Transverse colon (tissue), 4 donors: Measurements from ENCODE around the gene CORO2B. TPM values are rescaled to one million over a fixed set of nuclear protein-coding genes. Genes with fewer than 3 reads are reported as not detected.

Source experiments
- DNase-seq: peaks from one replicate; pipeline ENCODE4 v3.0.0-alpha.2; 2019
- H3K27ac ChIP-seq, 4 donors: fragments of 200-600 bp; sonication (generic); 2 replicates each; pipeline ENCODE4 v1.5.1; 2016 to 2018; ENCODE audit warnings: inconsistent platforms in 4 of 4
- H3K27me3 ChIP-seq: fragments of 200-600 bp; sonication (generic); 2 replicates; pipeline ENCODE4 v1.5.1; 2017; ENCODE audit warnings: inconsistent platforms
- H3K36me3 ChIP-seq, 4 donors: fragments of 200-600 bp; sonication (generic); 2 replicates each; pipeline ENCODE4 v1.5.1; 2017 to 2019; ENCODE audit warnings: inconsistent platforms in 4 of 4
- H3K4me1 ChIP-seq, 4 donors: fragments of 200-600 bp; sonication (generic); 2 replicates each; pipeline ENCODE4 v1.5.1; 2017 to 2020; ENCODE audit warnings: inconsistent platforms in 4 of 4
- H3K4me3 ChIP-seq, 4 donors: fragments of 200-600 bp; sonication (generic); 1 replicate in 1 of 4; 2 replicates in 3 of 4; pipeline versions ENCODE4 v1.5.1 to v1.6.1; 2017 to 2019; ENCODE audit warnings: inconsistent platforms in 4 of 4
- H3K9me3 ChIP-seq, 2 donors: fragments of 200-600 bp; sonication (generic); 2 replicates each; pipeline ENCODE4 v1.5.1; 2017 to 2019; ENCODE audit warnings: inconsistent platforms in 2 of 2
- CTCF ChIP-seq, 5 experiments: fragments of 200-600 bp in 3 of 5; fragments of 450-650 bp in 2 of 5; sonication (generic) in 3 of 5; IDR thresholded peaks; 1 replicate in 2 of 5; 2 replicates in 3 of 5; pipeline ENCODE4 v1.5.1; 2016 to 2017; ENCODE audit warnings: antibody characterized with exemption in 5 of 5, inconsistent platforms in 3 of 5, mild to moderate bottlenecking in 2 of 5, moderate library complexity in 1 of 5
- EP300 ChIP-seq: sonication (generic); formaldehyde crosslinking; IDR thresholded peaks from one replicate; pipeline ENCODE4 v1.6.1; 2017; ENCODE audit warnings: antibody characterized with exemption, low read depth
- POLR2A ChIP-seq: fragments of 450-650 bp; IDR thresholded peaks from one replicate; pipeline ENCODE4 v1.6.1; 2016; ENCODE audit warnings: antibody characterized with exemption, mild to moderate bottlenecking, moderate library complexity
- POLR2AphosphoS5 ChIP-seq, 3 donors: sonication (generic); formaldehyde crosslinking; IDR thresholded peaks; one replicate each; pipeline ENCODE4 v1.6.1; 2016; ENCODE audit warnings: antibody characterized with exemption in 3 of 3
- WGBS, 2 donors: methylation state at CpG; one replicate each; pipeline ENCODE4 v1.1.5; 2018; ENCODE audit warnings: low coverage in 1 of 2; 5-methylcytosine and 5-hydroxymethylcytosine counted together
- in situ Hi-C, 4 donors: fragments of 200-750 bp; cut with MboI; loops; one replicate each; pipeline versions ENCODE4 v1.15.0 to v1.15.1; 2017; ENCODE audit warnings: low sequenced_read_pairs in 3 of 4, low pct_ligation_motif_present in 1 of 4, low pct_unique_long_range_greater_than_20kb in 1 of 4
- intact Hi-C: fragments of 100-400 bp; cut with DNase I; formaldehyde crosslinking; loops from one replicate; pipeline ENCODE4 v1.15.1; 2023; ENCODE audit warnings: low total_unique reads
- total RNA-seq, 4 donors: library from RNA; depleted of rRNA; stranded (reverse); fragments of >200 nt; gene quantifications; one replicate each; pipeline ENCODE4 v1.1.0, GENCODE V29; 2016

The CORO2B gene
- total RNA-seq, 4 donors from 2014 or later: 0.40 to 2.2 (median 2.0) TPM

DNA sequence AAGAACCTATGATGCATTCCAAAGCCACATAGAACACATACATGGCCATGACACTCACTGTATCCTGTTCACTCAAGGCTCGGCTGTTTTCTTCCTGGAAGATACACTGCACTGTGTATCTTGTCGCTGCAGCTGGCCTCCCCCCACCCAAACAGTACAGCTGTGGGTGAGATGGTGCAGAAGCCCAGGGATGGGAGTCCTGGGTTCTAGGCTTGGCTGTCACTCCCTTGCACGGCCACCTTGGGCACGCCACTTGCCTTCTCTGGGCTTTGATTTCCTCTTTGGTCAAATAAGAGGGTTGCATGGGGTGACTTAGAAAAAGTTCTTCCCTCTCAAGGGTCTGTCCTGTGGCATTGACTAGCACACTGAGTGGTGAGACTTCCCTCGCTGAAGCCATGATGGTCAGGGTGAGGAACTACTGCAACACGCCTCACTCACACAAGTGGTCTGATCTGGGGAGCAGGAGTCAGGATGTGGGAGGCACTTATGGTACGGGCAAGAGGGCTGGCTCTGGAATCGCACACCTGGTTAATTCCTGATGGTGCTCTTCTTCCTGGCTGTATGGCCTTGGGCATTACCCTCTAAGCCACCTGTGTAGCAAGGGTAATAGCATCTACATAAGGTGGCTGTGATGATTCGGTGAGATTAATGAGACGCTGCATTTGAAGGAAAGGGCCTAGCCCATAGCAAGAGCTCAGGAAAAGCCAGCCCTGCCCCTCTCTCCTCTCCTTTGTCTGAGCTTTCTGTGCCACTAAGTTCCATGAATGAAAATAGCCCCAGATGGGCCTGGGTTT lies 197.9 kb downstream of the CORO2B start:
- H3K27ac ChIP-seq: peak overlapping the region in 1 of 4 donors; percentile 17
- no peak overlapping the region for H3K4me3 ChIP-seq

More for the DNA sequence above, 197.9 kb downstream of the CORO2B start:
- Histone ChIP-seq H3K4me1 (peaks cover 0 to 15% (median 3%) of the 10 kb centered on the region in 4 donors), H3K27me3 (no peaks in the 10 kb centered on the region), H3K36me3 (peaks cover 0 to 21% (median 3%) of the 10 kb centered on the region in 4 donors), H3K9me3 (no peaks in the 10 kb centered on the region)
- intact Hi-C loops: no loop called here
- TF ChIP-seq POLR2AphosphoS5 (IDR thresholded peaks at IDR 0.05) (no peak), EP300 (no peak), POLR2A (no peak), CTCF (IDR thresholded peaks at IDR 0.05) (no peak)
- in situ Hi-C loops: no loop called here
- 87% methylated on average over 10 of the region's 10 CpGs; no CpG with 5 or more reads in 1 of the 2 donors for WGBS, 2 donors
- no peak for DNase-seq

Other genes starting within 250 kb of the CORO2B start
- 1 to 10 TPM in 2 of 4 donors, under 1 TPM in 2; 0.37 to 3.2 (median 1.1) TPM for gene ITGA11, start 146.8 kb upstream of the CORO2B start, total RNA-seq
- 10 to 100 TPM; 23.9 to 92.7 (median 69.4) TPM for gene ANP32A, start 241.9 kb downstream of the CORO2B start, total RNA-seq